ENCODE measurements around the gene EIF2B2. TPM values are rescaled to one million over a fixed set of nuclear protein-coding genes. Genes with fewer than 3 reads are reported as not detected.

EIF2B2 gene
- total and polyA plus RNA-seq, 2 experiments from 2014 or later: 39.2 to 40.5 TPM

DNA sequence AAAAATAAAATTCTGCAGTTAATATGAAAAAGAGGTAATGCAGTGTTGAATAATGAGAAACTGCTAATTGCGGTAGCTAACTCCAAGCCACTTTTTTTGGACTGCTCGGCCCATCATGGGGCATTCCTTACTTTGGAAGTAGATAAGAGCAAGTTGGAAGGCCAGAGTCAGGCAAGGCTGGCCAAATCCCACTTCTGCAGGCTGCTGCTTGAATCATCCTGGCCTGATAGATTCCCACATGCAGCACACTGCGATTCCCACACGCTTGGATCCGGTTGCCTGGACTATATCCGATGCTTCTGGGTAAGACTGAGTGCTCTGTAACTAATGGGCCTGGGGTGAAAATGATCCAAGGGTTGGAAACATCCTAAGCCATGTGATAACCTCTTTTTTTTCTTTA lies 10.6 kb downstream of the EIF2B2 start:
- H2AFZ ChIP-seq: no peak overlapping the region
- H3K27ac ChIP-seq (ENCODE audit: low read depth): no peak overlapping the region
- H4K20me1 ChIP-seq (replicated peaks; ENCODE audit: insufficient read depth): no peaks in the 10 kb centered on the region
- ATAC-seq (no peak), DNase-seq (ENCODE audit: low spot score) (no peak)
- Mint-ChIP-seq H3K36me3 (ENCODE audit: low read depth) (peaks cover 19% of the 10 kb centered on the region), H3K27me3 (ENCODE audit: insufficient read depth, low read depth, poor library complexity) (no peaks in the 10 kb centered on the region), H3K4me1 (no peaks in the 10 kb centered on the region), H3K4me3 (no peak overlapping the region), H3K27ac (no peak overlapping the region), H3K9me3 (no peaks in the 10 kb centered on the region)
- no peak for TF ChIP-seq ZNF462 (CRISPR knock-in tag; IDR thresholded peaks at IDR 0.05)
- TF ChIP-seq NANOG (IDR thresholded peaks at IDR 0.05; ENCODE audit: borderline replicate concordance): no peak
- TF ChIP-seq, protein P1, sequence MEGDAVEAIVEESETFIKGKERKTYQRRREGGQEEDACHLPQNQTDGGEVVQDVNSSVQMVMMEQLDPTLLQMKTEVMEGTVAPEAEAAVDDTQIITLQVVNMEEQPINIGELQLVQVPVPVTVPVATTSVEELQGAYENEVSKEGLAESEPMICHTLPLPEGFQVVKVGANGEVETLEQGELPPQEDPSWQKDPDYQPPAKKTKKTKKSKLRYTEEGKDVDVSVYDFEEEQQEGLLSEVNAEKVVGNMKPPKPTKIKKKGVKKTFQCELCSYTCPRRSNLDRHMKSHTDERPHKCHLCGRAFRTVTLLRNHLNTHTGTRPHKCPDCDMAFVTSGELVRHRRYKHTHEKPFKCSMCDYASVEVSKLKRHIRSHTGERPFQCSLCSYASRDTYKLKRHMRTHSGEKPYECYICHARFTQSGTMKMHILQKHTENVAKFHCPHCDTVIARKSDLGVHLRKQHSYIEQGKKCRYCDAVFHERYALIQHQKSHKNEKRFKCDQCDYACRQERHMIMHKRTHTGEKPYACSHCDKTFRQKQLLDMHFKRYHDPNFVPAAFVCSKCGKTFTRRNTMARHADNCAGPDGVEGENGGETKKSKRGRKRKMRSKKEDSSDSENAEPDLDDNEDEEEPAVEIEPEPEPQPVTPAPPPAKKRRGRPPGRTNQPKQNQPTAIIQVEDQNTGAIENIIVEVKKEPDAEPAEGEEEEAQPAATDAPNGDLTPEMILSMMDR (conservative IDR thresholded peaks at IDR 0.05; ENCODE audit: low read depth in 2 of 2): no peak
- no peak for TF ChIP-seq ETS1 (IDR thresholded peaks at IDR 0.05)
- TF ChIP-seq POLR2AphosphoS5 (IDR thresholded peaks at IDR 0.05; ENCODE audit: low read depth): no peak
- TF ChIP-seq ZNF331 (CRISPR knock-in tag; IDR thresholded peaks at IDR 0.05; ENCODE audit: low read depth): no peak
- no peak for TF ChIP-seq JUNB (IDR thresholded peaks at IDR 0.05; ENCODE audit: unreplicated experiment)
- no peak for TF ChIP-seq REST (IDR thresholded peaks at IDR 0.05; ENCODE audit: unreplicated experiment)
- TF ChIP-seq ZNF114 (CRISPR knock-in tag; IDR thresholded peaks at IDR 0.05): no peak
- no peak for TF ChIP-seq STAT1 (IDR thresholded peaks at IDR 0.05; ENCODE audit: unreplicated experiment)
- TF ChIP-seq EZH2 (IDR thresholded peaks at IDR 0.05; ENCODE audit: low read depth, unreplicated experiment): no peak
- TF ChIP-seq CREB1 (CRISPR knock-in tag; IDR thresholded peaks at IDR 0.05; ENCODE audit: low read depth): no peak
- TF ChIP-seq EZH2phosphoT487 (IDR thresholded peaks at IDR 0.05; ENCODE audit: unreplicated experiment): no peak
- no peaks in the 10 kb centered on the region for H3K27me3 ChIP-seq (ENCODE audit: insufficient read depth)
- no peak overlapping the region for H3K4me2 ChIP-seq
- H3K4me3 ChIP-seq: no peak overlapping the region
- peaks cover 6% of the 10 kb centered on the region; the same call in 1 of the 2 replicates for H3K36me3 ChIP-seq (ENCODE audit: insufficient read depth)
- no peaks in the 10 kb centered on the region for H3K79me2 ChIP-seq (replicated peaks; ENCODE audit: insufficient read depth)
- no peaks in the 10 kb centered on the region for H3K4me1 ChIP-seq (ENCODE audit: insufficient read depth)
- no peaks in the 10 kb centered on the region for H3K9me2 ChIP-seq (ENCODE audit: insufficient read depth)
- H3F3A ChIP-seq (replicated peaks; ENCODE audit: low read depth): no peaks in the 10 kb centered on the region

Measured in GM23338 (cell line).